ENCODE data around the gene STPG1. TPM values are rescaled to one million over a fixed set of nuclear protein-coding genes. Genes with fewer than 3 reads are reported as not detected.

STPG1 gene
- total RNA-seq, 1 experiment from 2014 or later = 14.9 TPM

- Histone ChIP-seq H3K9ac (ENCODE audit: low read length) (no peak overlapping the region), H3K4me2 (ENCODE audit: low read length) (peak overlapping the region; percentile 51), H3K9me2 (replicated peaks; ENCODE audit: low read length) (no peaks in the 10 kb centered on the region), H3K4me3 (ENCODE audit: low read length) (peak overlapping the region; percentile 8; the same call in 1 of the 2 replicates), H4K20me1 (ENCODE audit: low read length) (no peaks in the 10 kb centered on the region), H3K36me3 (ENCODE audit: low read depth, low read length) (no peaks in the 10 kb centered on the region; the same call in 1 of the 2 replicates), H3K27me3 (ENCODE audit: low read length) (no peaks in the 10 kb centered on the region), H3K9me3 (ENCODE audit: low read length) (no peaks in the 10 kb centered on the region), H2AFZ (ENCODE audit: low read length) (peak overlapping the region; percentile 34; the same call in 1 of the 2 replicates), H3K79me2 (ENCODE audit: low read length) (peaks cover 59% of the 10 kb centered on the region), H3F3A (ENCODE audit: low read length, unreplicated experiment) (peaks cover 10% of the 10 kb centered on the region), H3K27ac (ENCODE audit: low read length) (peak overlapping the region; percentile 6; the same call in 1 of the 2 replicates), H3K4me1 (ENCODE audit: insufficient read depth, low read length) (peaks cover 77% of the 10 kb centered on the region)
- DNase-seq = no peak
- ChIA-PET CTCF (interaction anchor here (0.6 to 1.6 kb wide), 12 partner anchors 15 to 265 kb away, joined by 3 to 8 read pairs (median 4); no protein-coding TSS in a partner anchor), POLR2A (ENCODE audit: unreplicated experiment) (interaction anchor here (0.5 to 1.0 kb wide), 4 partner anchors 20 to 213 kb away, joined by 3 to 6 read pairs (median 4); no protein-coding TSS in a partner anchor)
- TF ChIP-seq, protein P1, sequence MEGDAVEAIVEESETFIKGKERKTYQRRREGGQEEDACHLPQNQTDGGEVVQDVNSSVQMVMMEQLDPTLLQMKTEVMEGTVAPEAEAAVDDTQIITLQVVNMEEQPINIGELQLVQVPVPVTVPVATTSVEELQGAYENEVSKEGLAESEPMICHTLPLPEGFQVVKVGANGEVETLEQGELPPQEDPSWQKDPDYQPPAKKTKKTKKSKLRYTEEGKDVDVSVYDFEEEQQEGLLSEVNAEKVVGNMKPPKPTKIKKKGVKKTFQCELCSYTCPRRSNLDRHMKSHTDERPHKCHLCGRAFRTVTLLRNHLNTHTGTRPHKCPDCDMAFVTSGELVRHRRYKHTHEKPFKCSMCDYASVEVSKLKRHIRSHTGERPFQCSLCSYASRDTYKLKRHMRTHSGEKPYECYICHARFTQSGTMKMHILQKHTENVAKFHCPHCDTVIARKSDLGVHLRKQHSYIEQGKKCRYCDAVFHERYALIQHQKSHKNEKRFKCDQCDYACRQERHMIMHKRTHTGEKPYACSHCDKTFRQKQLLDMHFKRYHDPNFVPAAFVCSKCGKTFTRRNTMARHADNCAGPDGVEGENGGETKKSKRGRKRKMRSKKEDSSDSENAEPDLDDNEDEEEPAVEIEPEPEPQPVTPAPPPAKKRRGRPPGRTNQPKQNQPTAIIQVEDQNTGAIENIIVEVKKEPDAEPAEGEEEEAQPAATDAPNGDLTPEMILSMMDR (conservative IDR thresholded peaks at IDR 0.05; ENCODE audit: low read depth, low read length) = no peak
- TF ChIP-seq EZH2phosphoT487 (IDR thresholded peaks at IDR 0.05; ENCODE audit: borderline replicate concordance, low read length) = no peak
- TF ChIP-seq EZH2 (IDR thresholded peaks at IDR 0.05; ENCODE audit: low read length, unreplicated experiment) = no peak
- no TSS peak for BruUV-seq (replicated peaks)
- ATAC-seq = no peak
- intact Hi-C loops (cut with micrococcal nuclease) = loop anchor here (5.0 kb wide), 2 partner anchors 47 to 102 kb away; no protein-coding TSS in a partner anchor
Observed at GRCh38 chr1:24414775-24415333, 1.3 kb upstream of the STPG1 start.

- TF ChIP-seq, protein P1 (conservative IDR thresholded peaks at IDR 0.05; ENCODE audit: low read depth, low read length) = no peak
- TF ChIP-seq EZH2 (IDR thresholded peaks at IDR 0.05; ENCODE audit: low read length, unreplicated experiment) = no peak
- no peak for TF ChIP-seq EZH2phosphoT487 (IDR thresholded peaks at IDR 0.05; ENCODE audit: borderline replicate concordance, low read length)
- no peaks in the 10 kb centered on the region for H3K9me2 ChIP-seq (replicated peaks; ENCODE audit: low read length)
- no peaks in the 10 kb centered on the region for H3K27me3 ChIP-seq (ENCODE audit: low read length)
- CTCF ChIA-PET = interaction anchor here (1.0 kb wide), 1 partner anchor 103 kb away, joined by 3 read pairs; no protein-coding TSS in a partner anchor
- H3K9me3 ChIP-seq (ENCODE audit: low read length) = no peaks in the 10 kb centered on the region
- peak overlapping the region; percentile 81 for H3K9ac ChIP-seq (ENCODE audit: low read length)
- H3K27ac ChIP-seq (ENCODE audit: low read length) = peak overlapping the region; percentile 84
- H3K79me2 ChIP-seq (ENCODE audit: low read length) = peaks cover 40% of the 10 kb centered on the region
- no TSS peak for BruUV-seq (replicated peaks)
- H2AFZ ChIP-seq (ENCODE audit: low read length) = no peak overlapping the region
- H3K36me3 ChIP-seq (ENCODE audit: low read depth, low read length) = no peaks in the 10 kb centered on the region
- ATAC-seq (no peak), DNase-seq (no peak)
- intact Hi-C loops (cut with micrococcal nuclease) = loop anchor here (2.0 kb wide), 1 partner anchor 18 kb away; no protein-coding TSS in a partner anchor
- H3F3A ChIP-seq (ENCODE audit: low read length, unreplicated experiment) = peaks cover 2% of the 10 kb centered on the region
- peaks cover 64% of the 10 kb centered on the region for H3K4me1 ChIP-seq (ENCODE audit: insufficient read depth, low read length)
- H4K20me1 ChIP-seq (ENCODE audit: low read length) = no peaks in the 10 kb centered on the region
- peak overlapping the region; percentile 91 for H3K4me2 ChIP-seq (ENCODE audit: low read length)
- peak overlapping the region; percentile 74 for H3K4me3 ChIP-seq (ENCODE audit: low read length)
- POLR2A ChIA-PET (ENCODE audit: unreplicated experiment) = interaction anchor here (0.7 kb wide), 1 partner anchor 13 kb away, joined by 4 read pairs; no protein-coding TSS in a partner anchor
Observed at GRCh38 chr1:24412408-24412807, 1.2 kb downstream of the STPG1 start.
